Loucy (cell line): Measurements from ENCODE around the gene TRAPPC12.

Experiments used
- H2AFZ ChIP-seq: fragments of 200-600 bp; sonication (generic); 2 replicates; pipeline ENCODE4 v1.6.0; 2016; ENCODE audit warnings: antibody characterized with exemption, mild to moderate bottlenecking, low read length, moderate library complexity
- H3F3A ChIP-seq: fragments of 200-600 bp; 2 replicates; pipeline ENCODE4 v1.6.0; 2016; ENCODE audit warnings: antibody characterized with exemption, low read depth, mild to moderate bottlenecking
- H3K27me3 ChIP-seq: fragments of 200-600 bp; sonication (generic); 2 replicates; pipeline ENCODE4 v1.6.1; 2014; ENCODE audit warnings: low read length, mild to moderate bottlenecking; ENCODE audit not compliant: insufficient read depth, poor library complexity, severe bottlenecking
- H3K36me3 ChIP-seq: fragments of 200-600 bp; sonication (generic); 2 replicates; pipeline ENCODE4 v1.6.1; 2016; ENCODE audit warnings: low read length; ENCODE audit not compliant: insufficient read depth
- H3K4me1 ChIP-seq: fragments of 200-600 bp; sonication (generic); 2 replicates; pipeline ENCODE4 v1.5.1; 2014; ENCODE audit warnings: low read length, mild to moderate bottlenecking; ENCODE audit not compliant: insufficient read depth, poor library complexity, severe bottlenecking
- H3K4me2 ChIP-seq: fragments of 200-600 bp; sonication (generic); 2 replicates; pipeline ENCODE4 v1.6.0; 2014; ENCODE audit warnings: antibody characterized with exemption, low read length, low read depth, mild to moderate bottlenecking; ENCODE audit not compliant: poor library complexity, severe bottlenecking
- H3K4me3 ChIP-seq: fragments of 200-600 bp; sonication (generic); 2 replicates; pipeline ENCODE4 v1.5.1; 2014; ENCODE audit warnings: low read length, mild to moderate bottlenecking, mixed read lengths; ENCODE audit not compliant: poor library complexity, severe bottlenecking
- H3K79me2 ChIP-seq: fragments of 200-600 bp; sonication (generic); 2 replicates; pipeline ENCODE4 v1.6.1; 2014; ENCODE audit warnings: low read length; ENCODE audit not compliant: insufficient read depth
- H3K9ac ChIP-seq: fragments of 200-600 bp; sonication (generic); 2 replicates; pipeline ENCODE4 v1.6.0; 2014; ENCODE audit warnings: mild to moderate bottlenecking, low read depth, low read length, moderate library complexity; ENCODE audit not compliant: poor library complexity, severe bottlenecking
- H3K9me2 ChIP-seq: fragments of 200-600 bp; sonication (generic); replicated peaks from 2 replicates; pipeline ENCODE4 v1.6.1; 2016; ENCODE audit warnings: low read depth, low read length, mixed read lengths
- H3K9me3 ChIP-seq: fragments of 200-600 bp; sonication (generic); 2 replicates; pipeline ENCODE4 v1.6.1; 2014; ENCODE audit warnings: mild to moderate bottlenecking, antibody characterized with exemption, low read length, low read depth; ENCODE audit not compliant: insufficient read depth
- H4K20me1 ChIP-seq: fragments of 200-600 bp; sonication (generic); 2 replicates; pipeline ENCODE4 v1.6.0; 2014; ENCODE audit warnings: antibody characterized with exemption, low read length, mild to moderate bottlenecking; ENCODE audit not compliant: insufficient read depth, poor library complexity, severe bottlenecking
- EZH2phosphoT487 ChIP-seq: fragments of 200-600 bp; IDR thresholded peaks from 2 replicates; pipeline ENCODE4 v1.6.1; 2018; ENCODE audit warnings: antibody characterized with exemption, mild to moderate bottlenecking, moderate library complexity, borderline replicate concordance
- TF ChIP-seq, protein P1 (sequence below): fragments of 200-600 bp; sonication (generic); conservative IDR thresholded peaks from 2 replicates; pipeline ENCODE4 v1.5.1; 2014; ENCODE audit warnings: mild to moderate bottlenecking, antibody characterized with exemption, low read length

The TRAPPC12 gene

DNA sequence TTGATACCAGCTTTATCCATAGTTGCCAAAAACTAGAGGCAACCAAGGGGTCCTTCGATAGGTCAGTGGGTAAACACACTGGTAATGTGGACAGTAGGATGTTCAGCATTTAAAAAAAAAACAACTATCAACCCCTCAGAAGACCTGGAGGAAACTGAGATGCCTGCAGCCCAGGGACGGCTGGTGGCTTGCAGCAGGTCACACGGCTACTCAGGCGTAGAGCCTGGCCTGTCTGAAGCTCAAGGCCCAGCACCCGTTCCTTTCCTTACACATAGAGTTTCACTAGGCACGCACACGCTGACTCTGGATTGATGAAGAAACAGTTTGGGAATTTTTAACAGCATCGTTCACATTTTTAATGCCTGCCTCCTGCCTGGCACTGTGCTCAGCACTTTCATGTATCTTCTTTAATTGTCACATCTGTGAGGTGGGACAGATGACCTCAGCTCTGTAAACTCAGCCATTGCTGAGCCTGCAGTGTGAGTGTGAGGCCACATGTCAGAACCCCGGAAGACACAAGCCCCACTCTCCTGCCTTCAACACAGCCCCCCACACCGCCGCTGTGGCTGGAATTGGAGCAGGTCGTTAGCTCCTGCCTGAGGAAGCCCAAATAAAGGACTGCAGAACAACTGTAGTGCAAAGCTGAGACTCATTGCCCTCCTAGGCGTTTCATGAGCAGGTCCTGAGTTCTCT, 40.7 kb downstream of the TRAPPC12 start:
- no peaks in the 10 kb centered on the region for H3K27me3 ChIP-seq
- no peak overlapping the region for H3K4me2 ChIP-seq
- no peak overlapping the region for H3K9ac ChIP-seq
- H3K4me3 ChIP-seq = no peak overlapping the region
- H3K9me3 ChIP-seq = no peaks in the 10 kb centered on the region
- no peaks in the 10 kb centered on the region for H3F3A ChIP-seq
- no peaks in the 10 kb centered on the region for H4K20me1 ChIP-seq
- no peak for TF ChIP-seq EZH2phosphoT487
- TF ChIP-seq, protein P1, sequence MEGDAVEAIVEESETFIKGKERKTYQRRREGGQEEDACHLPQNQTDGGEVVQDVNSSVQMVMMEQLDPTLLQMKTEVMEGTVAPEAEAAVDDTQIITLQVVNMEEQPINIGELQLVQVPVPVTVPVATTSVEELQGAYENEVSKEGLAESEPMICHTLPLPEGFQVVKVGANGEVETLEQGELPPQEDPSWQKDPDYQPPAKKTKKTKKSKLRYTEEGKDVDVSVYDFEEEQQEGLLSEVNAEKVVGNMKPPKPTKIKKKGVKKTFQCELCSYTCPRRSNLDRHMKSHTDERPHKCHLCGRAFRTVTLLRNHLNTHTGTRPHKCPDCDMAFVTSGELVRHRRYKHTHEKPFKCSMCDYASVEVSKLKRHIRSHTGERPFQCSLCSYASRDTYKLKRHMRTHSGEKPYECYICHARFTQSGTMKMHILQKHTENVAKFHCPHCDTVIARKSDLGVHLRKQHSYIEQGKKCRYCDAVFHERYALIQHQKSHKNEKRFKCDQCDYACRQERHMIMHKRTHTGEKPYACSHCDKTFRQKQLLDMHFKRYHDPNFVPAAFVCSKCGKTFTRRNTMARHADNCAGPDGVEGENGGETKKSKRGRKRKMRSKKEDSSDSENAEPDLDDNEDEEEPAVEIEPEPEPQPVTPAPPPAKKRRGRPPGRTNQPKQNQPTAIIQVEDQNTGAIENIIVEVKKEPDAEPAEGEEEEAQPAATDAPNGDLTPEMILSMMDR = no peak
- H3K4me1 ChIP-seq = no peaks in the 10 kb centered on the region
- H3K9me2 ChIP-seq = no peaks in the 10 kb centered on the region
- H2AFZ ChIP-seq = no peak overlapping the region
- peaks cover 49% of the 10 kb centered on the region; the same call in 1 of the 2 replicates for H3K36me3 ChIP-seq
- no peaks in the 10 kb centered on the region for H3K79me2 ChIP-seq

- Histone ChIP-seq H3F3A (no peaks in the 10 kb centered on the region), H3K9ac (no peak overlapping the region), H3K9me3 (no peaks in the 10 kb centered on the region), H3K79me2 (no peaks in the 10 kb centered on the region), H2AFZ (no peak overlapping the region), H3K4me2 (no peak overlapping the region), H3K9me2 (no peaks in the 10 kb centered on the region), H3K27me3 (no peaks in the 10 kb centered on the region), H4K20me1 (no peaks in the 10 kb centered on the region), H3K4me3 (no peak overlapping the region), H3K36me3 (peaks cover 51% of the 10 kb centered on the region; the same call in 1 of the 2 replicates), H3K4me1 (no peaks in the 10 kb centered on the region)
- TF ChIP-seq, protein P1 = no peak
- no peak for TF ChIP-seq EZH2phosphoT487
Measured at GRCh38 chr2:3420769-3421397, 41.4 kb downstream of the TRAPPC12 start.

- no peak overlapping the region for H2AFZ ChIP-seq
- no peak for TF ChIP-seq EZH2phosphoT487
- TF ChIP-seq, protein P1 = no peak
- H3K79me2 ChIP-seq = no peaks in the 10 kb centered on the region
- no peaks in the 10 kb centered on the region for H3K4me1 ChIP-seq
- no peaks in the 10 kb centered on the region for H3F3A ChIP-seq
- H3K36me3 ChIP-seq = peaks cover 56% of the 10 kb centered on the region; the same call in 1 of the 2 replicates
- no peak overlapping the region for H3K4me2 ChIP-seq
- H3K27me3 ChIP-seq = no peaks in the 10 kb centered on the region
- no peaks in the 10 kb centered on the region for H3K9me3 ChIP-seq
- H3K9me2 ChIP-seq = no peaks in the 10 kb centered on the region
- H4K20me1 ChIP-seq = no peaks in the 10 kb centered on the region
- H3K4me3 ChIP-seq = no peak overlapping the region
- no peak overlapping the region for H3K9ac ChIP-seq
Measured at GRCh38 chr2:3421580-3421979, 42.1 kb downstream of the TRAPPC12 start.
